HG03025 (cell line): Measurements from ENCODE around the gene GPR152.
"Not testable (repeated sequence)": the region's sequence is repeated elsewhere in the genome, so short reads cannot be mapped to it uniquely, and the experiment has no call there.

Source experiments
- ATAC-seq: cut with Tn5 transposase; IDR thresholded peaks from one replicate; pipeline ENCODE4 v1.9.1; 2021; ENCODE audit warnings: mild to moderate bottlenecking, moderate library complexity; ENCODE audit not compliant: unreplicated experiment, low FRiP score

The GPR152 gene

DNA sequence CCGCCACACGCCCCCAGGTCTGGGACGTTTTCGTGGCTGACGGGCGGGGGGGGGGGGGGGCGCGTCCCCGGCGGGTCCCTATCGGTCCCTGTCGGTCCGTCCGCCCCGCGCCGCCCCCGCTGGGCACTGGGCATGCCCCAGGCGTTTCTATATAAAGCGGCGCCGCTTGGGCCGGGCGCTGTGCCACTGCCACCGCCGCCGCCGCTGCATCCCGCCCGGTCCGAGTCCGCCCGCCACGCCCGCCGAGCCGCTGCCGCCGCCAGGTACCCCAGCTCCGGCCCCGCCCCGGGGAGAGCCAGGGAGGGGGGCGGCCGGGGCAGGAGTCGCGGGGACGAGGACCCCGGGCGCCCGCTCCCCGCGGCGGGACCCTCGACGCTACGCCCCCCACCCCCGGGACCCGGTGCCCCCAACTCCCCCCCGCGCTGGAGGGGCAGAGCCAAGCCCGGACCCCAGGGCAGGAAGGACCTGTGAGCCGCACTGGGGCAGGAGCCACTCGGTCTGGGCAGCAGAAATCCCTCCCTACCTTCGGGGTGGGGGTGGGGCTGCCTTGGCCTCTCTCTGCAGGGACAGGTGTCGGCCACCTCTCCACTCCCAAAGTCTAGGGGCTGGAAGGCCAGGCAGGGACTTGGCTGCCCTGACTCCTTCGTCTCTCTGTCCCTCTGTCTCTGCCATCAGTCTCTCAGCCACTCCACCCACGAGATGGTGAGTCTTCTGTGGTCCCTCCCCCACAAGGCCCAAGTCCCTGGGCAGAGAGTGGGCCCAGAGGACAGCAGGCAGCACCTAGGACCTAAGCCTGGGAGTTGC, 36.8 kb downstream of the GPR152 start, which contains the start of gene CARNS1:
TSS of gene CARNS1 (plus strand) at position 178 of the 804 bp plus-strand sequence. CDS start at position 700, 522 bp downstream.
- ATAC-seq = no peak

DNA sequence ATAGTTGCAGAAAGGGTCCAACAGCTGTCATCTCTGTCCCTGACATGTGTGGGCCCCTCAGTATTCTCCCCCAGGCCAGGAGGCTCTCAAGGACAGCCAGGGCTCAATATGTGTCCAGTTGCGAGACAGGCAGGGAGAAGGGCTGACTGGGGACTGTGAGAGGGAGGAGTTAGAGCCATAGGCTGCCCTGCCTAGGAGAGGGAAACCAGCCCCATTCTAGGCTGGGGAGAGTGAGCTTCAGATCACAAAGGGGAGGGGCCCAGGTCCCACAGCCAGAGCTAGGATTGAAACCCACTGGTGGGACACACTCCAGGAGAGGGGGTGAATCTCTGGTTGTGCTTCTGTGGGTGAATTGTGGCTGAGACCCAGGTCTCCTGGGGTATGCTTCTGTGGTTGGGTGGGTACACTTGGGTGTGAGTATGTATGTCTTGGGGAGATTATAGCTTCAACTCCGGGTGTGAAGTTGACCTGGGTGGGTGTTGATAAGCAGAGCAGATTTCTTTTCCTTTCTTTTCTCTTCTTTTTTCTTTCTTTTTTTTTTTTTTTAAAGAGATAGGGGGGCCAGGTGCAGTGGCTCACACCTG, 39.2 kb downstream of the GPR152 start:
- ATAC-seq = no peak

DNA sequence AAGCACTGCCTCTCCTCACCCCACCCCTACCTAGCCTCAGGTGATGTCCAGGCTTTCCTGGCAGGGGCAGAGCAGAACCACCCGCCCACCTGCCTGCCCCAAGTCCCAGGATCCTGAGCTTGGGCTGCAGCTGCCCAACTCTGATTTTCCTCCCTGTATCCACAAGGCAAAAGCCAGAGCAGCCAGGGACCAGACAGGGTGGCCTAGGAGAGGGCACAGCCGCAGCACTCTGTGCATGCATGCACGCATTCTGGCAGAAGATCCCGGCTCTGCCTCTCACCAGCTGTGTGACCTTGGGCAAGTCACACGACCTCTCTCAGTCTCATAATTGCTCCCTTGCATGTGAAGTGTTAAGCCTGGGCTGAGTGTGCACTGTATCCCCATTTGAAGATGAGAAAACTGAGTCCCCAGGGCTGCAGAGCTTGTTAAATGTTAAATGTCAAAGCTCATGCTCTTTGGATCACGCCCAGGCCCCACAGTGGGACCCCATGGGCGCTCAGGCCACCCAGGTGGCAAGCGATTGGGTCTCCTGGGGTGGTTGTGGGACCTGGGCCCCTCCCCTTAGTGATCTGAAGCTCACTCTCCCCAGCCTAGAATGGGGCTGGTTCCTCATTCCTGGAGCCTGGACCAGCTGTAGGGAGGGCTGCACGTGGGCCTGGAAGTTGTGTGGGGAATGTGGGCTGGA, 39.9 kb downstream of the GPR152 start:
- ATAC-seq = no peak

DNA sequence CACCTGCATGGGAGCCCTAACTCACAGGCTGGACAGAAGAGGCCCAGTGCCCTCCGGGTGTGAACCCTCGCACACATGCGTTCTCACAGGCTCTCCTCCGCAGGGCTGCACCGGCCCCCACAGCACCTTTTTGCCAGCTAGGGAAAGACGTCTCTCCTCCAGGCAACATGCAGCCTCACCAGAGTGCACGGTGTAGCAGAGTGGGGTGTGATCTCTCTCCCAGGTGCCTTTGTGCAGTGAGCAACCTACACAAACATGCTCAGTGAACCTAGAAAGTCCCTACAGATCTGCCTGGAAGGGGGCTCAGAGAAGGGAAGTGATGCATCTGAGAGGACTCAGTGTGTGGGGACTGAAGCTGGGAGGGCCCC, 40.8 kb downstream of the GPR152 start:
- no peak for ATAC-seq

DNA sequence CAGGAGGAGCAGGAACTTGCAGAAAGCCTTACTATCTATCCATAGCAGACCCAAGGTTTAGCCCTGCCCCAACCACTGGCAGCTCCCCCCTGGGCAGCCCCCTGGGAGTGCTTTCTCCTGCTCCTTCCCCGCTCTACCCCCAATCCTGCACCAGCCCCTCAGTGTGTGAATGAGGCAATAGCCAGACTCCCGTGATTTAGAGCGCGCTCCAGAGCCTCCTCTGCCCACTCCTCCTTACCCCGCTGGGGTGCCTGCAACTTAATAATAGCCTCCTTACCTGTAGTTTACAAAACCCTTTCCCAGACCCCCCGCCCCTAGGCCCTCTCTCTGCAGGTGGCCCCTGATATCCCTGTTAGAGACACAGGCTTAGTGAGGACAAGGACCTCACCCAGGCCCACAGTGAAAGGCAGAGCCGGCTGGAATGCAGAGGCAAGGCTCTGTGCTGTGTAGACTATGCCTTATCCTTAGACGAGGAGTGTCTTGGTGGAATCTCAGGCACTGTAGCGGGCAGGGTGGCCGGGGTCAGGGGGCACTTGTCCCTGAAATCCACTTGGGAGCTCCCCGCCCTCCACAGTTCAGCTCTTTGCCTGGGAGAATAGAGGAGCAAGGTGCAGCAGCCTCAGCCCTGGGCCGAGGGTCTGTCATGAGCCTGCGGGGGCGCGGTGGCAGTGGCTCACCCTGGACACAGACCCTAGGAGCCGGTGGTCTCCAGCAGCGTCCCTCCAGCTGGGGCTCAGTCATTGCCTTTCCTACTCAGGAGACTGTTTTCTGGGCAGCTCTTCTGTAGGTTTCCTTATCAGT, 41.3 kb downstream of the GPR152 start:
- no peak for ATAC-seq

DNA sequence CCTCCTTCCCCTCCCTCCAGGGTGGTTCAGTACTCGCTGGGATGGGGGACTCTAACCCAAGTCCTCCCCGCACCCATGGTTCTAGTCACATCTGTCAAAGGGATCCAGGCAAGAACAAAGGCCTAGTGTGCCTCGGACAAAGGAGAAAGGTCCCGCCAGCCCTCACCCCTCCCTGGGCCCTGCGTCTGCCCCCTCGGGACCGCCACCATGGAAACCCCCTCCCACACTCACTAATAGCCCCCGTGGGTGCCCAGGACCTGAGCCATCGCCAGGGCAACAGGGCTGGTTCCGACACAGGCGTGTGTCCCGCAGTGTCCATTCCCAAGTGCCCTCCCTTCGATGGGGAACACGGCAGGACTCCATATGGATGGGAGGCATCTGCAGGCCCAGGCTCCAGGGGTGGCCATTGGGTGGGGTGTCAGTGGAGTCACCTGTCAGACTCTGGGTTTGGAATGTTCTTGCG, 42.1 kb downstream of the GPR152 start:
- no peak for ATAC-seq

DNA sequence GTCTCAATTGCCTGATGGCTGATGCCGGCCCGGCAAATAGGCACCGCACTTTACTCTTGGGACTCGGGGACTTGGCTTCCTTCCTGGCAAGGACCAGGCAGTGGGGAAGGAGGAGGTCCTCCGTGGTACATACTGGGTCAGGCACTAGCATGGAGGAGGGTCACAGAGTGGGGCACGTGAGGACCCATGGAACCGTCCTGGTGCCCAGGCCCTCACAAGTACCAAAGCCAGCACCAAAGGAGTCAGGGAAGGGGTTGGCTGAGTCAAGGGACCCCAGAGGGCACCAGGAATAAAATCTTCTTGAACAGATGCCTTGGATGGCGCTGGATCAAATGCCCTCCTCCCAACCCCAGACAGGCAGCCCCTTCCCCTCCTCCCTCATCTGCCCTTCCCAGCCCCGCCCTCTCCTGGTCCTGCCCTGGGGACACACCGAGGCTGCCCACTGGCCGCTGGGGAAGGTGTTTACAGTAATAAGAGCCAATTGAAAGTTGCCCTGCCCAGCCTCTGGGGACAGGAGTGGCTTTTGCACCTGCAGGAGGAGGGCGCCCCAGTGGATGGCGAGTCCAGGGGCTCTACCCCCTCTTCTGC, 42.7 kb downstream of the GPR152 start:
- no peak for ATAC-seq

DNA sequence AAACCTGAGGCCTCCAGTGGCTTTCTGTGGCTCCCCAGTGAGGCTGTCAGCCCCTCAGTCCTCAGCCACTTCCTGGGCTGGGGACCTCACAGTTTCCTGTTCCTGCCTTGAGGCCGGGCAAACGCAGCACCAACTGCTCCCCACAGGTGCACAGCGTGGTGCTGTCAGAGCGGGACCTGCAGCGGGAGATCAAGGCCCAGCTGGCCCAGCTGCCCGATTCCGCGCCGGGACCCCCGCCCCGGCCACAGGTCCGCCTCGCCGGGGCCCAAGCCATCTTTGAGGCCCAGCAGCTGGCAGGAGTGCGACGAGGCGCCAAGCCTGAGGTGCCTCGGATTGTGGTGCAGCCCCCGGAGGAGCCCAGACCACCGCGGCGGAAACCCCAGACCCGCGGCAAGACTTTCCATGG, 43.3 kb downstream of the GPR152 start:
- ATAC-seq = no peak

DNA sequence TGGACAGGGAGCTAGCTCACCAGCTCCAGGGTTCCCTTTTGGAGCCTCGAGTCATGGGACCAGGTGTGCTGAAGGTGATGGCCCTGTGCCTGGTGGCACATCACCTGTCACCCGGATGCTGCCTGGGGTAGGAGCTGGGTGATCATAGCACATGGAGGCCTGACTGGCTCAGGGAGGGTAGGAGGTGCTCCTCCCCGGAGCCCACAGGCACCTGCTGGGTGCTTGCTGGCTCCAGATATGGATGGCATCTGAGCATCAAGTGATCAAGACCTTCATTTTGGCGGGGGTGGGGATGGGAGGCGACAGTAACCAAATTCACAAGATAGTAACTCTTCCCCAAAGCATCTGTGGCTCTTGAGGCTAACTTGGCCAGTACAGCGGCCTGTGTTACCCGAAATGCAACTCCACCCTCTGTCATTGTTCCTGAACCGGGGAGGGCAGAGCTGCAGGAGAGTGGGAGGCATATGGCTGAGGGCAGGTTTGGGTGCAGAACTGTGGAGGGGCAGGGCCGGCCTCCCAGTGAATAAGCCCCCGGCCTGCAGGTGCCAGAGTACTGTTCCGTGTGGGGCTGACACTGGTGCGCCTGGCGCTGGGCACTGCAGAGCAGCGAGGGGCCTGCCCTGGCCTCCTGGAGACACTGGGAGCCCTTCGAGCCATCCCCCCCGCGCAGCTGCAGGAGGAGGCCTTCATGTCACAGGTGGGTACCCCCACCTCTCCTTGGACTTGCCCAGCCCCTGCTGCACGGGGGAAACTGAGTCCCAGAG, 43.9 kb downstream of the GPR152 start:
- ATAC-seq = no peak

DNA sequence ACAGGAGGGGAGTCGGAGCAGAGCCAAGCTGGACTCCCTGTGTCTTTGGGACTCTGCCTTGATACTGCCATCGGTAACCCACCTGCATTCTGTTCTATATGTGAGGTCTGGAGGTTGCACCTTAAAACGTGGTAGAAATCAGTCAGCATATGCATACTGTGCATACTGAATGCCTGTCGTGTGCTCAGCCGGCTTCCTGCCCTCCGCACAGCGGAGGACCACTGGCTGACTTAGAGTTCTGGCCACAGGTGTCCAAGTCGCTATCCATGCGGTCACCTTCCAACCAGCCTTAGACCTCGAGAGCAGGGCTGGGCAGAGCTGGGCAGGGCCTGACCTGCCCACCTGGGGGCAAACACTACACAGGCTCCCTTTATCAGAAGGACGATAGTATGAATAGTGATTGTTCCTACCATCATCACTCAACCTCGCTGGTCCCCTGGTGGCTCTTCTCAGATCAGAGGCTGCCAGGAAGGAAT, 44.8 kb downstream of the GPR152 start:
- no peak for ATAC-seq

DNA sequence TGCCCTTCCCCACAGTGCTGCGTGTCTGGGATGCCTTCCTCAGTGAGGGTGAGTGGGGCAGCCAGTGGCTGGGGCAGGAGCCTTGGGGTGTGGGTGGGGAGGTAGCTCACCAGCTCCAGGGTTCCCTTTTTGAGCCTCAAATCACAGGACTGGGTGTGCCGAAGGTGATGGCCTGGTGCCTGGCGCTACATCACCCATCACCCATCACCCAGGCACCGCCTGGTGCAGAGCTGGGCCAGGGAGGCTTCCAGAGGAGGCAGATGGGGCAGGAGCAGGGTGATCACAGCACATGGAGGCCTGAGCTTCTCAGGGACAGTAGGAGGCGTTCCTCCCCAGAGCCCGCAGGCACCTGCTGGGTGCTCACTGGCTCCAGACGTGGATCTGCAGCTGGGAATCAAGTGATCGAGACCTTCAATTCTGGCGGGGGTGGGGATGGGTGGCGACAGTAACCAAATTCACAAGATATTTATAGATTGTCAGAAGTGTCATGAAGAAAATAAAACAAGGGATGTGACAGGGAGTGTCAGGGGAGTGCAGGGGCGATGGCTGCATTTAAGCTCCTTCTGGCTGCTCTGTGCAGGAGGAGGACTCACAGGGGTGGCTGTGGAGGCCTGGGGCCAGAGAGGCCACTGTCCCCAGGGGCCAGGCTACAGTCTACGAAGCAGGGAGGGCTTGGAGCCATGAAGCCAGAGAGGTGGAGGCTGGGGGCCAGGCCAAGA, 45.4 kb downstream of the GPR152 start:
- ATAC-seq = no peak

DNA sequence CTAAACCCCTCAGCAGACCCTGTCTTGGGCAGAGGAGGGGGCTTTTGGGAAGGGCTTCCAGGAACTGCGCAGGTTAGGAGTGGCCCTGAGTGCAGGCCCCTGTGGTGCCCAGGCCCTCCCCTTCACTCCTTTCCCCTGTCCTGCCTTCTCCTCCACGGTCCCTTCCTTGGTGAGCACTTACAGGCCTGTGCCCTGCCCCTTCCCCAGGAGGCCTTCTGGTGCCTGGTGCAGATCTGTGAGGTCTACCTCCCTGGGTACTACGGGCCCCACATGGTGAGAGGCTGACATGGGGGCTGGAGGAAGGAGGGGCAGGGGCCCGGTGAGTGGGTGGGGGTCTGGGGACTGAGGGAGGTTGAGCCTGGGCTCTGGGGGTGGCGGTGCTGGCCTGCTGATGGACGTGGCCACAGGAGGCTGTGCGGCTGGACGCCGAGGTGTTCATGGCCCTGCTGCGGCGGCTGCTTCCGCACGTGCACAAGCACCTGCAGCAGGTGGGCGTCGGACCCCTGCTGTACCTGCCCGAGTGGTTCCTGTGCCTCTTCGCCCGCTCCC, 46.0 kb downstream of the GPR152 start:
- no peak for ATAC-seq

DNA sequence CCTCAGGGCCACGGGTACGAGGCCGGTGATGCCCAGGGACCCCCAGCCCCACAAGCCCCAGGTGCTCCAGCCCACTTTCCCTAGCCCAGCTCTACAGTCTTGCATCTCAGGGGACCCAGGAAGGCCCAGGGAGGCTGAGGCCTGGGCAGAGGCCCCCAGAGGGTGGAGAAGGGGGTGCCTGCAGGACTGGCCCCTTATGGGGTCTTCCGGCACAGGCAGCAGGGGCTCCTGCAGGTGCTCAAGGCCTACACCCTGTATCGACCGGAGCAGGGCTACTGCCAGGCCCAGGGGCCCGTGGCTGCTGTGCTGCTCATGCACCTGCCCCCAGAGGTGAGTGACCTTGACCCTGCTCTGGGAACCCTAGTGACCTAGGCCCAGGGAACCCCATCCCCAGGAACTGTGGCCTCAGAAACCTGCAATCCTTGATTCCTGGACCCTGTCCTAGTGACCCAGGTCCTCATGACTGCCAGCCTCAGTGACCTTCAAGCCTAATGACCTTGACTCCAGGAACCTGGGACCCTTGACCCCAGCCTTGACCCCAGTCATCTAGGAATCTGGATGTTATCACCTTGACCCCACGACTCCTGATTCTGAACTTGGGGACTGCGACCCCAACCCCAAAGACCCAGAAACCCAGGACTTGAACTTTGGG, 46.7 kb downstream of the GPR152 start:
- ATAC-seq = no peak

DNA sequence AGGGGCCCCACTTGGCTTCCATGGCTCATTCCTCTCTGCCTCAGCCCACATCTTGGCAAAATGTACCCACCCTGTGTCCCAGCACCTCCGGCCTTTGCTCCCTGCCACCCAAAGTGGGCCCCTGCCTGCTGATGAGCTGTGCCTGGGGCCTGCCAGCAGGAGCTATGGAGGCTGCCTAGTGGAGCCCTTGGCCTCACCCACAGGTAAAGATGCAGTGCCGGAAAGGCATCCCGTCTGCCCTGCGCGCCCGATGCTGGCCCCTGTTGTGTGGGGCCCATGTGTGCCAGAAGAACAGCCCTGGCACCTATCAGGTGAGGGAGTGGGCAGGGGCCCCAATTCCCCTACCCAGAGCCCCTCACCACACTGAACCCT, 47.3 kb downstream of the GPR152 start:
- ATAC-seq = no peak

DNA sequence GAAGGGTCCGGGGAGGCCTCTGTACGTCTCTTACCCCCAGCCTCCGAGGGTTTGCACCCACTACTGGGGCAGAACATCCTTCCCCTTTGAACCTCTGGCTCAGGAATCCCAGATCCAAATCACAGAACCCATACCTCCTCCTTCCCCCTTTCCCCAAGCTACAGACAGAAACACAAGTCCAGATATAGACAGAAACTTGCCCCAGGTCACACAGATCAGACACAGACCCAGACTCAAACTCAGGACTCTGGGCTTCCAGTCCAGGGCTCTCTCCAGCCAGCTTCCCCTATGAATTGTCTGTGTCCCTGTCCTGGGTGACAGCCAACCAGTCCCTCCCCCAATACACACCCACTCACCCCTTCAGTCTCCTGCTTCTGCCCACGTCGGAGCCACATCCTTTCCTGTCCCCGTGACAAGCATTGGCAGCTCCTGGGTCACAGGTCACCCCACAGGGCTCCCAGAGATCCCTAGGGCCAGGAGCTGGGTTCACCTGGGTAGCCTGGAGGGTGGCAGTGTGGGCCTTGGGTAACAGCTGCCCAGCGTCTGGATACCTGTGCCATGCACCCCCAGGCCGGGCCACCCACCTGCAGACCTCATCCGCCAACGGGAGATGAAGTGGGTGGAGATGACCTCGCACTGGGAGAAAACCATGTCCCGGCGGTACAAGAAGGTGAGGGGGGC, 47.9 kb downstream of the GPR152 start:
- ATAC-seq = no peak

DNA sequence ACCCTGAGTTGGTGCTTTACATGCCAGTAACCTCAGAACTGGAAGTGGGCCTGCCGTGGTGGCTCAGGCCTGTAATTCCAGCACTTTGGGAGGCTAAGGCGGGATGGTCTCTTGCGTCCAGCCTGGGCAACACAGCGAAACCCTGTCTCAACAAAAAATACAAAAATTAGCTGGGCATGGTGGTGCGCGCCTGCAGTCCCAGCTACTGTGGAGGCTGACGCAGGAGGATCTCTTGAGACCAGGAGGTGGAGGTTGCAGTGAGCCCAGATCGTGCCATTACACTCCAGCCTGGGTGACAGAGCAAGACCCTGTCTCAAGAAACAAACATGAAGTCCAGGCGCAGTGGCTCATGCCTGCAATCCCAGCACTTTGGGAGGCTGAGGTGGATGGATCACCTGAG, 49.4 kb downstream of the GPR152 start:
- ATAC-seq = not testable (repeated sequence)

DNA sequence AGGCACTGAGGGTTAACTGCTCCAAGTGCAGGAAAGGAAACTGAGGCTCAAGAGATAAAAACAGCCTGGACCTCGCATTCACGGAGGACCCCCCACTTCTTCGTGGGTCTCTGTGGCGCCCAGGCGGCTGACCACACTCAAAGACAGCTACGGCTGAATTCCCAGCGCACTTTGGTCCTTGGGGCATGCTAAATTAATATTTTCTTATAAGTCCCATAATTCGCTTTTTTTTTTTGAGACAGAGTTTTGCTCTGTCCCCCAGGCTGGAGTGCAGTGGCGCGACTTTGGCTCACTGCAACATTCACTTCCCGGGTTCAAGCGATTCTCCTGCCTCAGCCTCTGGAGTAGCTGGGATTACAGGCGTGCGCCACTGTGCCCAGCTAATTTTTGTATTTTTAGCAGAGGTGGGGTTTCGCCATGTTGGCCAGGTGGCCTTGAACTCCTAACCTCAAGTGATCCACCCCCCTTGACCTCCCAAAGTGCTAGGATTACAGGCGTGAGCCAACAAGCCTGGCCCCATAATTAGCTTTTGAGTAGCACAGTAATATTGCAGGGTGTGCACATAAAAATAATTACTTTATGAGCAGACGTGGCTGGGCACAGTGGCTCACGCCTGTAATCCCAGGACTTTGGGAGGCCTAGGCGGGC, 50.2 kb downstream of the GPR152 start:
- ATAC-seq = not testable (repeated sequence)
